Kidney (tissue), 14 donors: ENCODE measurements around the gene USP6NL. TPM values are rescaled to one million over a fixed set of nuclear protein-coding genes. Genes with fewer than 3 reads are reported as not detected.

ENCODE experiments used
- DNase-seq, 5 donors: peaks; one replicate each; pipeline ENCODE4 v3.0.0-alpha.2; 2013 to 2020
- FAIRE-seq: peaks from 2 replicates; lab custom pipeline; 2012; peaks lifted over from hg19 to GRCh38; lab: Jason Lieb, UNC
- H3K27ac ChIP-seq, 2 donors: one replicate each; pipeline ENCODE4 v1.7.0; 2013; ENCODE audit warnings: low read depth in 2 of 2, low read length in 2 of 2, inconsistent platforms in 1 of 2
- H3K27me3 ChIP-seq: one replicate; pipeline ENCODE4 v1.7.1; 2013; ENCODE audit warnings: low read length, inconsistent platforms; ENCODE audit not compliant: control insufficient read depth, insufficient read depth
- H3K36me3 ChIP-seq, 3 donors: one replicate each; pipeline versions ENCODE4 v1.7.0 to v1.7.1; 2013; ENCODE audit warnings: low read length in 3 of 3, control low read depth in 1 of 3, inconsistent platforms in 1 of 3; ENCODE audit not compliant: insufficient read depth in 3 of 3, control insufficient read depth in 2 of 3
- H3K4me1 ChIP-seq, 3 donors: one replicate each; pipeline versions ENCODE4 v1.7.0 to v1.7.1; 2013; ENCODE audit warnings: low read length in 3 of 3, inconsistent platforms in 1 of 3, low read depth in 1 of 3; ENCODE audit not compliant: control insufficient read depth in 2 of 3, insufficient read depth in 2 of 3
- H3K4me3 ChIP-seq, 3 donors: one replicate each; pipeline versions ENCODE4 v1.7.0 to v1.8.1; 2013; ENCODE audit warnings: low read length in 3 of 3, control low read depth in 1 of 3, inconsistent platforms in 1 of 3
- H3K9ac ChIP-seq, 3 donors: one replicate each; pipeline versions ENCODE4 v1.7.0 to v1.7.1; 2013; ENCODE audit warnings: low read length in 3 of 3, control low read depth in 1 of 3, inconsistent platforms in 1 of 3
- H3K9me3 ChIP-seq, 3 donors: one replicate each; pipeline versions ENCODE4 v1.7.0 to v1.7.1; 2013; ENCODE audit warnings: low read length in 3 of 3, control low read depth in 1 of 3, inconsistent platforms in 1 of 3; ENCODE audit not compliant: control insufficient read depth in 2 of 3, insufficient read depth in 1 of 3
- intact Hi-C: fragments of 100-400 bp; cut with DNase I; formaldehyde crosslinking; loops from one replicate; pipeline ENCODE4 v1.11.1; 2022
- polyA plus RNA-seq: library from polyadenylated mRNA; stranded (reverse); fragments of 350-450 nt; fragmentation: Illumina TruSeq; extraction: RNeasy Lipid Tissue Mini Kit (QIAGEN cat#74804); gene quantifications from one replicate; pipeline ENCODE4 v1.2.3, GENCODE V29; 2014; ENCODE audit warnings: low read depth, low replicate concordance; ENCODE audit not compliant: insufficient read depth
- total RNA-seq: library from RNA; stranded (reverse); fragmentation: NEBNext Ultra II Directional; extraction: Animal tissue kit (Norgen Biotek cat#: 25700); gene quantifications from one replicate; pipeline ENCODE4 v1.2.1, GENCODE V29; 2021
- TF ChIP-seq, protein P1 (sequence below): IDR thresholded peaks from 3 replicates; pipeline ENCODE4 v1.5.1; 2012; ENCODE audit warnings: mild to moderate bottlenecking, moderate library complexity, borderline replicate concordance; ENCODE audit not compliant: insufficient read depth; ENCODE audit errors: extremely low read depth
- donor health status: control.
- donor health status: control.
- donor health status: control.
- donor health status: control.
- donor health status: control.
- donor health status: DM: yes; HTN: yes; CAD: no.
- donor health status: Normal renal cell carcinoma (clear cell type).

Gene USP6NL
- total and polyA plus RNA-seq, 2 donors from 2014 or later = 4.5 to 17.7 TPM

DNA sequence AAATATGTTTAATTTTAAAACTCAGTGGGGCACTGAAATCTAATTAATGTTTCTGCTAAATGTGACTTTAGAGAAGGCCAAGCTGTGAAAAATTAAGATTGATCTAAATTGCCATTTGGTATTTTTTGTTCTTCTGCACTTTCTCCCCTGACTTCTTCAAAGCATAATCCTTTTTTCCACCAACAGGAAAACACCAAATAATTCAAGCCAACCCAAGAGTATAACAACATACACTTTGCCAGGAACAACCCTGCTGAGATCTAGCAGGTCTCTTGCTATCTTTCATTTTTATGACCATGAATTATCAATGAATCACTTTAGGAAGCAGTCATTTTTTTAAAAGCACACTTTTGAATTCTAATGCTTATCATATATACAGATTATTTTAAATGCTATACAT is 100.1 kb downstream of the USP6NL start:
- no peaks in the 10 kb centered on the region for H3K27me3 ChIP-seq
- H3K36me3 ChIP-seq = no peaks in the 10 kb centered on the region
- DNase-seq (no peak), FAIRE-seq (no peak)
- TF ChIP-seq, protein P1, sequence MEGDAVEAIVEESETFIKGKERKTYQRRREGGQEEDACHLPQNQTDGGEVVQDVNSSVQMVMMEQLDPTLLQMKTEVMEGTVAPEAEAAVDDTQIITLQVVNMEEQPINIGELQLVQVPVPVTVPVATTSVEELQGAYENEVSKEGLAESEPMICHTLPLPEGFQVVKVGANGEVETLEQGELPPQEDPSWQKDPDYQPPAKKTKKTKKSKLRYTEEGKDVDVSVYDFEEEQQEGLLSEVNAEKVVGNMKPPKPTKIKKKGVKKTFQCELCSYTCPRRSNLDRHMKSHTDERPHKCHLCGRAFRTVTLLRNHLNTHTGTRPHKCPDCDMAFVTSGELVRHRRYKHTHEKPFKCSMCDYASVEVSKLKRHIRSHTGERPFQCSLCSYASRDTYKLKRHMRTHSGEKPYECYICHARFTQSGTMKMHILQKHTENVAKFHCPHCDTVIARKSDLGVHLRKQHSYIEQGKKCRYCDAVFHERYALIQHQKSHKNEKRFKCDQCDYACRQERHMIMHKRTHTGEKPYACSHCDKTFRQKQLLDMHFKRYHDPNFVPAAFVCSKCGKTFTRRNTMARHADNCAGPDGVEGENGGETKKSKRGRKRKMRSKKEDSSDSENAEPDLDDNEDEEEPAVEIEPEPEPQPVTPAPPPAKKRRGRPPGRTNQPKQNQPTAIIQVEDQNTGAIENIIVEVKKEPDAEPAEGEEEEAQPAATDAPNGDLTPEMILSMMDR = no peak
- no peaks in the 10 kb centered on the region for H3K4me1 ChIP-seq
- H3K9ac ChIP-seq = no peak overlapping the region
- no peak overlapping the region for H3K27ac ChIP-seq
- no peak overlapping the region for H3K4me3 ChIP-seq
- H3K9me3 ChIP-seq = no peaks in the 10 kb centered on the region
- intact Hi-C loops = loop anchor here (10.0 kb wide), 1 partner anchor 213 kb away; no protein-coding TSS in a partner anchor

DNA sequence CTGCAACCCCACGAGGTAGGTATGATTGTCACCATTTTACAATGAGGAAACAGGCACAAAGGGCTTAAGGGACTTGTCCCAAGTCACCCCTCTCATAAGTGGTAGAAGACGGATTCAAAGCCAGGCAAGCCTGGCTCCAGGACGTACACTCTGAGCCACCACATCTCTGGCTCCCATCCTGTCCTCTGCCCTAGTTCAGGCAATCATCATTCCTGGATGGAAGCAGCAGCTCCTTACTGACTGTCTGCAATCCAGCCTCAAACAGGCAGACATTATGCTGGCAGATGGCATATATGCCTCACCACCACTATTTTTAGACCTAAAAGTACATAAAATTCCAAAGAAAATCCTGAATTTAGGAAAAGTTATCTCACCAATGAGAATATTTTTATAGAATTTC is 100.7 kb downstream of the USP6NL start:
- DNase-seq (no peak), FAIRE-seq (no peak)
- Histone ChIP-seq H3K9ac (no peak overlapping the region), H3K4me3 (no peak overlapping the region), H3K36me3 (no peaks in the 10 kb centered on the region), H3K4me1 (no peaks in the 10 kb centered on the region), H3K27me3 (no peaks in the 10 kb centered on the region), H3K27ac (no peak overlapping the region), H3K9me3 (no peaks in the 10 kb centered on the region)
- TF ChIP-seq, protein P1 = no peak
- intact Hi-C loops = loop anchor here (10.0 kb wide), 1 partner anchor 214 kb away; no protein-coding TSS in a partner anchor

DNA sequence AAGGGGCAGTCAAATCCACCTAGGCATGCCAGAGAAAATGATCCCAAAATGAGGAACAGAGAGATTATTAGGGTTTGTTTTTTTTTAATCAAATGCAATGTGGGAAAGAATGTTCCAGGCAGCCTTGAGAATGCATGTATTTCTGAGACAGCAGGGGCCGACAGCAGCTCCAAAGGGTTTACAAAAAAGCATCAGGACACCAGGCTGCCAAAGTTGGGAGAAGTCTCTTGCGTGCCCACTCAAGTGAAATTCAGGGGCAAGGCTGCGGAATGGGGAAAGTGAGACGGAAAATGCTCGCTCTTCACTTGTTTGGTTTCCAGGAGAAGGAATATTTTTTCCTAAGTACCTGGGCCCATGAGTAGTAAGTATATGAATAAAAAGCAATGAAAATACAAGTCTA is 101.2 kb downstream of the USP6NL start:
- no peaks in the 10 kb centered on the region for H3K9me3 ChIP-seq
- H3K4me1 ChIP-seq = no peaks in the 10 kb centered on the region
- no peaks in the 10 kb centered on the region for H3K27me3 ChIP-seq
- DNase-seq = no peak
- FAIRE-seq = no peak
- intact Hi-C loops = loop anchor here (10.0 kb wide), 1 partner anchor 215 kb away; no protein-coding TSS in a partner anchor
- no peaks in the 10 kb centered on the region for H3K36me3 ChIP-seq
- H3K27ac ChIP-seq = no peak overlapping the region
- no peak overlapping the region for H3K9ac ChIP-seq
- TF ChIP-seq, protein P1 = no peak
- H3K4me3 ChIP-seq = no peak overlapping the region

DNA sequence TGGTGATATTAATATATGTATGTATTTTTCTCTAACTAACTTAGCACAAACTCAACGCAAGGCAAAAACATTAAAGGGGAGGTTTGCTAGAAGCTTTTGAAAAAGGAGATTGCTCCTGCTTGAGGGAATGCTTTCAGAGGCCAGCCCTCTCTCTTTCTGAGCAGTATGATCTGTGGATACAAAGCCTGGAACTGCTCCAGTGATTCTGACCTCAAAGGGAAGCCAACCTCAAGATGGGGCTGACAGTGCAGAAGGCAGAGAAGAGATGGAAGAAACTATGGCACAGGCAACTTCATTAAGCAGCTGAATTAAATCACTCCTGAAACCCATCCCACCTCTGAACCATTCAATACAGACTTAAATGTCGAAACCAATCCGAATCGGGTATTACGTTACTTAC is 102.4 kb downstream of the USP6NL start:
- Histone ChIP-seq H3K4me3 (no peak overlapping the region), H3K4me1 (no peaks in the 10 kb centered on the region), H3K36me3 (no peaks in the 10 kb centered on the region), H3K9ac (no peak overlapping the region), H3K9me3 (no peaks in the 10 kb centered on the region), H3K27ac (no peak overlapping the region), H3K27me3 (no peaks in the 10 kb centered on the region)
- intact Hi-C loops = no loop called here
- TF ChIP-seq, protein P1 = no peak
- DNase-seq = peak in 1 of 5 donors; percentile 15
- no peak for FAIRE-seq
